Measurements from ENCODE around the gene AK6. TPM values are rescaled to one million over a fixed set of nuclear protein-coding genes. Genes with fewer than 3 reads are reported as not detected.

Gene AK6
- total RNA-seq, 1 experiment from 2014 or later, result 75.1 TPM

- Mint-ChIP-seq H3K27ac (ENCODE audit: unreplicated experiment) (no peak overlapping the region), H3K4me3 (ENCODE audit: unreplicated experiment) (no peak overlapping the region), H3K36me3 (ENCODE audit: insufficient read depth, unreplicated experiment) (peaks cover 57% of the 10 kb centered on the region), H3K27me3 (ENCODE audit: insufficient read depth, unreplicated experiment) (no peaks in the 10 kb centered on the region), H3K4me1 (ENCODE audit: low read depth, unreplicated experiment) (peaks cover 6% of the 10 kb centered on the region), H3K9me3 (ENCODE audit: unreplicated experiment) (no peaks in the 10 kb centered on the region)
- no TSS peak for BruUV-seq (replicated peaks)
- ChIA-PET POLR2A (no interaction called here), CTCF (no interaction called here)
- peaks cover 2% of the 10 kb centered on the region for H3K36me3 ChIP-seq (ENCODE audit: control insufficient read depth, insufficient read depth, low read length)
- H3K9me3 ChIP-seq, result peaks cover 13% of the 10 kb centered on the region; the same call in 1 of the 2 replicates
- H3K4me1 ChIP-seq, result peaks cover 10% of the 10 kb centered on the region
- intact Hi-C loops (cut with micrococcal nuclease; ENCODE audit: unreplicated experiment), result no loop called here
- DNase-seq, result no peak
- no peak overlapping the region for H3K4me3 ChIP-seq (ENCODE audit: low read depth, low read length)
- no peak for TF ChIP-seq CTCF (IDR thresholded peaks at IDR 0.05; ENCODE audit: insufficient read depth in 1 of 2, low read depth in 1 of 2, low read length in 1 of 2, severe bottlenecking in 1 of 2, unreplicated experiment in 1 of 2)
- no peaks in the 10 kb centered on the region for H3K27me3 ChIP-seq (replicated peaks; ENCODE audit: control insufficient read depth, insufficient read depth, low read length)
Measured at GRCh38 chr5:69305512-69305911, 63.8 kb downstream of the AK6 start.

Other genes starting within 250 kb of the AK6 start
- 311 and 338 TPM in 2 replicates for gene CCNB1, start 202.4 kb downstream of the AK6 start, total RNA-seq (2022)
- gene CENPH, start 179.9 kb downstream of the AK6 start, total RNA-seq (2022), result 30.2 and 32.4 TPM in 2 replicates
- 82.4 and 90.5 TPM in 2 replicates for gene CDK7, start 134.6 kb downstream of the AK6 start, total RNA-seq (2022)
- gene CCDC125, start 36.7 kb downstream of the AK6 start, total RNA-seq (2022), result 20.8 and 22.4 TPM in 2 replicates
- gene TAF9, start within 50 bp of the AK6 start, total RNA-seq (2022), result 92.5 and 101 TPM in 2 replicates
- 33.8 and 36.0 TPM in 2 replicates for gene RAD17, start 298 bp upstream of the AK6 start, total RNA-seq (2022)
- gene MARVELD2, start 45.6 kb upstream of the AK6 start, total RNA-seq (2022), result 47.2 and 50.3 TPM in 2 replicates
- 174 and 184 TPM in 2 replicates for gene OCLN, start 123.3 kb upstream of the AK6 start, total RNA-seq (2022)
- 44.8 and 52.9 TPM in 2 replicates for gene GTF2H2C, start 190.7 kb upstream of the AK6 start, total RNA-seq (2022)